Measurements from ENCODE around the gene KIAA1671.

The KIAA1671 gene

DNA sequence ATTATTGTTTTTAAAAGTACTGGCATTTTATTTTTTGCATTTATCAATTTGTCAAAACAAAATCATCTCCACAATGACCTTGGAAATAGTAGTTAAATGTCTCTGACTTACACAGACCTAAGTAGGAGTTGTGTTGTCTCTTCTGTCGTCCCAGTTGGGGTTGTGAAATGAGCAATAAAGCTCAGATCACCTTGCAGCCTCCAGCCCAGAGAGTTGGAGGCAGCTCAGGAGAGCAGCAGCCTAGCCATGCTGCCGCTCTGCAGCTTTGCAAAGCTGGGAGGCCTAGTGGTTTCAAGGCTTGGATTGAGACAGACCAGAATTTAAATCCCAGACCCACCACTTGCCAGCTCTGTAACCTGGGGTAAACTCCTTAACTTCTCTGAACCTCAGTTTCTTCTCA, 181.9 kb downstream of the KIAA1671 start:
- in situ Hi-C loops (cut with MboI; ENCODE audit: low sequenced_read_pairs) = no loop called here

GRCh38 chr22:25136953-25137576, 184.5 kb downstream of the KIAA1671 start:
- in situ Hi-C loops (cut with MboI; ENCODE audit: low sequenced_read_pairs) = no loop called here

DNA sequence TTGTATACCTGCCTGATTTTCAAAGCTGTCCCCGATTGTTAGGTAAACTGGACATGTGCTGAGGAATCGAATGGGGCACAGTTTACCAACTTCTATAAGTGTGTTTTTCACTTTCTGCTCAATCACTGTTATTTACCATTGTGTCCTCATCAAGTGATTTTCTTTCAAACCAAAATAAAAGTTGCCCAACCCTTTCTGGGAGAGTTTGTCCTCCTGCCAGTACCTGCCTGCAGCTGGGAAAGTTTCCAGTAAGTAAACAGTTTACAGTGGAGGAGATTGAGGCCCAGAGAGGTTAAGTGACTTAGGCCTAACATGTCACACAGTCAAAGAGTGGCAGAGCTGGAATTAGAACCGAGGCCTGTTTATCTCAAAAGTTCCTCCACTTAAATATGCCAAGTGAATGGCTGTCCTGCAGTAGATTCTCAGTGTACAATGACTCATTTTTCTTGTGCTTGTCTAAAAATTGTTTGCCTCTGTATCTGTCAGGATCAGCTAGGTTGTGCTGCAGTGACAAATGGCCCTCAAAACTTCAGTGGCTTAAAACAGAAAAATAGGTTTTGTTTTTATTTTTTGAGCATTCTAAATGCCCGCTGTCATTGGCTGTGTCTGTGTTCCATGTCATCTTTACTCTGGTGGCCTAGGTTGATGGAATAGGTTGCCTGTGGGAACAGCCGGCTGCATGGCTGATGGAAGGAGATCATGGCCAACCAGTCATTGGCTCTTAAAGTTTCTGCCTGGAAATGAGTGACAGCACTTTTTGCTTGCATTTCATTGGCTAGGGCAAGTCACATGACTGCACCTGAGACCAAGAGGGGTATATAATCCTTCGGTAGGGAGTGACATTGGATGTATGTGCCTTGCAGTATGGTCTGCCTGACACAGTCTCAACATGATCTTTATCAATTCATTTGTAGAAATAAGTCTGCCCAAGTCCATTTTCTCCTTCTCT, 185.3 kb downstream of the KIAA1671 start:
- in situ Hi-C loops (cut with MboI; ENCODE audit: low sequenced_read_pairs) = no loop called here

GRCh38 chr22:25139062-25139461, 186.5 kb downstream of the KIAA1671 start:
- in situ Hi-C loops (cut with MboI; ENCODE audit: low sequenced_read_pairs) = no loop called here

- in situ Hi-C loops (cut with MboI; ENCODE audit: low sequenced_read_pairs) = no loop called here
Measured at GRCh38 chr22:25142102-25142501, 189.6 kb downstream of the KIAA1671 start.

- in situ Hi-C loops (cut with MboI; ENCODE audit: low sequenced_read_pairs) = no loop called here
Measured at GRCh38 chr22:25143156-25144076, 190.9 kb downstream of the KIAA1671 start.

DNA sequence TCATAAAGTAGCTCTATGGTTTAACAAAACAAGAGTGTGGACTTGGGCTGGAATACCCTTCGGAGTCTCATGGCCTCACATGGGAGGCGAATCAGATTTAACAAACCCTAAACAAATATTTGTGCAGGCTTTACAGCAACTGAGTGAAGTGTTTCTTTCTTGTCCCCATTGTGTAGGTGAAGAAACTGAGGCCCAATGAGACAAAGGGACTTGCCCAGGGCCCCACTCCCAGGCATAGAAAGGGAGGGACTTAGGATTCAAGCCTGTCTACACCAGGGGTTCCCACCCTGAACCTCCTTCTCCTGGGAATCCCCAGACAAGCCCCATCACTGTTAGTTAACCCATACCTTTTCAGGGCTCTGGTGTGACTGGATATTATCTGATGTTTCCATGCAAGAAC, 192.0 kb downstream of the KIAA1671 start:
- in situ Hi-C loops (cut with MboI; ENCODE audit: low sequenced_read_pairs) = no loop called here

- in situ Hi-C loops (cut with MboI; ENCODE audit: low sequenced_read_pairs) = no loop called here
Measured at GRCh38 chr22:25146307-25146706, 193.8 kb downstream of the KIAA1671 start.

DNA sequence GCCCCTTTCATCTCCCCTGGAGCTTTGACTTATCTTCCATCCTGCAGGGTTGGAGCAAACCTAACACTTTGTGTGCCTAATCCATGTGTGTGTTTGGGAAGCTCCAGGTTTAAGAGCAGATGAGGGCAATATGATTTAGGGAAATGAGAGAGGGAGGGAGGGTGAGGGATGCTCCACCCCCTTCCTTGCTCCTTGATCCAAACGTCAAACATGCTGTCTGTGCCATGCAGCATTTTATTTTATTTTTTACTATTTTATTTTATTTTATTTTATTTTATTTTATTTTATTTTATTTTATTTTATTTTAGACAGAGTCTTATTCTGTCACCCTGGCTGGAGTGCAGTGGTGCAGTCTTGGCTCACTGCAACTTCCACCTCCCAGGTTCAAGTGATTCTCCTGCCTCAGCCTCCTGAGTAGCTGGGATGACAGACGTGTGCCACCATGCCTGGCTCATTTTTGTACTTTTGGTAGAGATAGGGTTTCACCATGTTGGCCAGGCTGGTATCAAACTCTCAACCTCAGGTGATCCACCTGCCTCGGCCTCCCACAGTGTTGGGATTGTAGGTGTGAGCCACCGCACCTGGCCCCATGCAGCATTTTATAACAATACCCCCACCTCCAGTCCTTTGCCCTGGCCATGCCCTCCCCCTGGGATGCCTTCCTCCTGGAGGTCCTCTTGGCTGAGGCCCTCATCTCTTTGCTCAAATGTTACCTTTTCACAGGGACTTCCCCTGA, 194.6 kb downstream of the KIAA1671 start:
- in situ Hi-C loops (cut with MboI; ENCODE audit: low sequenced_read_pairs) = no loop called here

DNA sequence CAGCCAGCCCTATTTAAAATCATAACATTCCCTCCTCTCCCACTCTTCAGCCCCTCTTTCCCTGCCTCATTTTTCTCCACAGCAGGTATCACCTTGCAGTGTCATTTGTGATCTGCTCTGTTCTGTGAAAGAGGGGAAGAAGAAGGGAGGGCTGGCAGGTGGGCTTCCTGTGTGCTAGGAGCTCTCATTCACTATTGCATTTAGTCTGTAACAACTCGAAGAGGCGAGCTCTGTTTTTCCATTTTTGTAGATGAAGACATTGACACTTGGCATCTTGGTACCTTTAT, 195.1 kb downstream of the KIAA1671 start:
- in situ Hi-C loops (cut with MboI; ENCODE audit: low sequenced_read_pairs) = no loop called here

GRCh38 chr22:25148149-25148691, 195.7 kb downstream of the KIAA1671 start:
- in situ Hi-C loops (cut with MboI; ENCODE audit: low sequenced_read_pairs) = no loop called here

GRCh38 chr22:25149014-25149413, 196.5 kb downstream of the KIAA1671 start:
- in situ Hi-C loops (cut with MboI; ENCODE audit: low sequenced_read_pairs) = no loop called here

GRCh38 chr22:25153961-25154666, 201.6 kb downstream of the KIAA1671 start:
- in situ Hi-C loops (cut with MboI; ENCODE audit: low sequenced_read_pairs) = no loop called here

GRCh38 chr22:25154667-25154999, 202.1 kb downstream of the KIAA1671 start:
- in situ Hi-C loops (cut with MboI; ENCODE audit: low sequenced_read_pairs) = no loop called here

DNA sequence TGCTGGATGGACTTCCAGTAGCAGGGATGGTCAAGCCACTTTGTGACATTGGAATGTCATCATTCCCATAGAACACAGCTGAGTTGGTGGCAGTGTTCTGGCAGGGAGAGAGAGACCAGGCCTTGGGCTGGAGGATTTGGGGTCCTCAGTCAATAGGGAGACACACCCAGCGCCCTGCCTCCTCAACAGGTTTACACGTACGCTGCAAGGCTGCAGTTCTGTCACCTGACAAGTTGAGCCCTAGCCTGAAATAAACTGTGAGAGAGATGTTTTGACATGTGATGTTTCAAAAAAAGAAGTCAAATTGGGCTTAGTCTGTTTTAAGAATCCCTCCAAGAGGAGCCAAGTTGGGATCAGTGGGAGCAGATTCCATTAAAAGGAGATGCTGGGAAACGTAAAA, 204.2 kb downstream of the KIAA1671 start:
- in situ Hi-C loops (cut with MboI; ENCODE audit: low sequenced_read_pairs) = no loop called here

DNA sequence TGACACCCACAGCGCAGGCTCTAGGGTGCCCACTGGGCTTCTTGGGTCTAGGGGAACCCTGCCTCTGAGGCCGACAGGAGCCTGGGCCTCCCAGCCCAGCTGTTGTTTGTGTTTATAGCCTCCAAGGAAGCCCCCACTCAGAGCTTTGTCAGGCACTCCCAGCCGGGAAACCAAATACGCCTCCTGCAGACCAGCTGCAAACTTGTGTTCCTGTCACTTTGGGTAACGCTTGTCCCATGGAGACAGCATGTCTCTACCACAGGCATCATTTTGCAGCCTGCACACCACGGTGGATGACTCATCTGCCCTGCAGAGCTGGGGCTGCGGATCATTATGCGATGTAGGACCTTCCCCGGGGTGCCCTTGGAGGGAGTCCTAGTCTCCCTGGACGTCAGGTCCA, 206.5 kb downstream of the KIAA1671 start:
- in situ Hi-C loops (cut with MboI; ENCODE audit: low sequenced_read_pairs) = no loop called here

GRCh38 chr22:25160120-25160996, 207.8 kb downstream of the KIAA1671 start:
- in situ Hi-C loops (cut with MboI; ENCODE audit: low sequenced_read_pairs) = no loop called here

DNA sequence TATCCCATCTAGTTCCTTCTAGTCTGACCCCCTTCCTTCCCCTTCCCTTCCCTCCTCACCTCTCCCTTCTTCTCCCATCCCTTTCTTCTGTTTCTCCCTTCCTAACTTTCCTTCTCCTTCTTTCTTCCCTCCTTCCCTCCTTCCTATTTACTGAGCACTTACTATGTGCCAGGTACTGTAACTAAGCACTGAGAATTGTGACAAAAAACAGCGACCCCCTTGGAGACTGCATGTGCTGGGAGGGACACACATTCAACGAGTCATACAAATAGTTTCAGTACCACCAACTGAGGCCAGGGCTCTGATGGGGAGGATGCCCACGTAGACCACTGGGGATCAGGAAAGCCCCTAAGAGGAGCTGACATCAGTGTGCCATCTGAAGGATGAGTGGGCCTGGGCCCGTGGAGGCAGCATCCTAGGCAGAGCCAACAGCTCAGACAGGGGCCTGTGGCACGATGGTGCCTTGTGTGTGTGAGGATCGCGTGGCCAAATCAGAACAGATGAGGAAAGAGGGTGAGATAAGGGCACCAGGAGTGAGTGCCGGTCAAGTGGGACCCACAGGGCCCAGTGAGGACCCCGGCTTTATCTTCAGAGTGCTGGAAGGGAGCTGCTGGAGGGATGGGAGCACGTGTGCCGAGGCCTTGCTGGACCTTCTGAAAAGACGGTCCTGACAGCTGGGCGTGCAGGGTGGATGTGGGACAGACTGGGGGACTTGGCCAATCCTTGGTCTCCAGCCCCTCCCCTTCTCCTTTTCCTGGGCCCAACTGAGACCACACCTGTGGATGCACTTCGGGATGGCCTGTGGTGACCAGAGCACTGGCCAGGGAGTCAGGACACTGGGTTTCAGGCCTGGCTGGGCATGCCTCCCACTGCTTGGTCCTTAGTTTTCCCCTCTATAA, 208.8 kb downstream of the KIAA1671 start:
- in situ Hi-C loops (cut with MboI; ENCODE audit: low sequenced_read_pairs) = no loop called here
